ENCODE measurements around the gene CADPS2. TPM values are rescaled to one million over a fixed set of nuclear protein-coding genes. Genes with fewer than 3 reads are reported as not detected.

The CADPS2 gene
- total and polyA plus RNA-seq, 2 of the 4 experiments (the other 2 are of a cell fraction): 0.10 to 0.54 TPM

DNA sequence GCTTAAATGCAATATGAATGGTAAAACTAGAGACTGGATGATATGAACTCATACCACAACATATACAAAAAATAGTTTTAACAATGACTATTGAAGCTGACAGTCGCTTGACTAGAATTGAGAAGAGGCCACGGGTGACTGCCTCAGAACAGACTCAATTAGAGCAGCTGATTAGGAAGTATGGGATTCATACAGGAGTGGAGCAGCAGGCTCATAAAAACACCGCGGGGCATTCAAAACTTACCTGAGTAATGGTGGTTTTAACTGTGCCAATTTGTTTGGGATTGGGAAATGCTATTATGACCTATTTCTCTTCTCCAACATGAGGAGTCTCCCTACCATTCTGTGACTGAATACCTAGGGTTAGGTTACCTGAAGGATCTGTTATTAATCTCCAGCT lies 2.1 kb downstream of the CADPS2 start:
- no peaks in the 10 kb centered on the region for H3K4me1 ChIP-seq (ENCODE audit: control insufficient read depth, insufficient read depth, low read length)
- H4K20me1 ChIP-seq (ENCODE audit: insufficient read depth, low read length): no peaks in the 10 kb centered on the region
- no peak overlapping the region for H4K5ac ChIP-seq (ENCODE audit: low read depth, low read length)
- ChIA-PET CTCF (no interaction called here), POLR2A (ENCODE audit: unreplicated experiment) (no interaction called here)
- no peak overlapping the region for H3K4ac ChIP-seq (ENCODE audit: low read depth, low read length)
- H2AK5ac ChIP-seq (ENCODE audit: low read depth, low read length): no peak overlapping the region
- H2BK15ac ChIP-seq (ENCODE audit: low read depth, low read length): no peak overlapping the region
- H3K4me2 ChIP-seq (ENCODE audit: low read depth, low read length): no peak overlapping the region
- intact Hi-C loops (cut with micrococcal nuclease): no loop called here
- no peak overlapping the region for H3K23ac ChIP-seq (ENCODE audit: low read depth, low read length)
- no peak for TF ChIP-seq MAZ (IDR thresholded peaks at IDR 0.05; ENCODE audit: borderline replicate concordance, low read depth, low read length)
- TF ChIP-seq POLR2A (IDR thresholded peaks at IDR 0.05; ENCODE audit: low read depth, low read length): no peak
- no peak for TF ChIP-seq RCOR1 (IDR thresholded peaks at IDR 0.05; ENCODE audit: insufficient replicate concordance, low read length)
- no peak for TF ChIP-seq FOS (IDR thresholded peaks at IDR 0.05; ENCODE audit: low read depth, low read length)
- TF ChIP-seq, protein P1, sequence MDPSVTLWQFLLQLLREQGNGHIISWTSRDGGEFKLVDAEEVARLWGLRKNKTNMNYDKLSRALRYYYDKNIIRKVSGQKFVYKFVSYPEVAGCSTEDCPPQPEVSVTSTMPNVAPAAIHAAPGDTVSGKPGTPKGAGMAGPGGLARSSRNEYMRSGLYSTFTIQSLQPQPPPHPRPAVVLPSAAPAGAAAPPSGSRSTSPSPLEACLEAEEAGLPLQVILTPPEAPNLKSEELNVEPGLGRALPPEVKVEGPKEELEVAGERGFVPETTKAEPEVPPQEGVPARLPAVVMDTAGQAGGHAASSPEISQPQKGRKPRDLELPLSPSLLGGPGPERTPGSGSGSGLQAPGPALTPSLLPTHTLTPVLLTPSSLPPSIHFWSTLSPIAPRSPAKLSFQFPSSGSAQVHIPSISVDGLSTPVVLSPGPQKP (IDR thresholded peaks at IDR 0.05; ENCODE audit: borderline replicate concordance, low read depth, low read length): no peak
- TF ChIP-seq NFE2L2 (IDR thresholded peaks at IDR 0.05; ENCODE audit: low read depth, low read length): no peak
- no peak for TF ChIP-seq SMC3 (IDR thresholded peaks at IDR 0.05; ENCODE audit: low read depth, low read length)
- no peak for TF ChIP-seq RFX5 (IDR thresholded peaks at IDR 0.05; ENCODE audit: low read depth, low read length)
- TF ChIP-seq, protein P2, sequence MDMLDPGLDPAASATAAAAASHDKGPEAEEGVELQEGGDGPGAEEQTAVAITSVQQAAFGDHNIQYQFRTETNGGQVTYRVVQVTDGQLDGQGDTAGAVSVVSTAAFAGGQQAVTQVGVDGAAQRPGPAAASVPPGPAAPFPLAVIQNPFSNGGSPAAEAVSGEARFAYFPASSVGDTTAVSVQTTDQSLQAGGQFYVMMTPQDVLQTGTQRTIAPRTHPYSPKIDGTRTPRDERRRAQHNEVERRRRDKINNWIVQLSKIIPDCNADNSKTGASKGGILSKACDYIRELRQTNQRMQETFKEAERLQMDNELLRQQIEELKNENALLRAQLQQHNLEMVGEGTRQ (IDR thresholded peaks at IDR 0.05; ENCODE audit: low read depth, low read length): no peak
- TF ChIP-seq RAD21 (IDR thresholded peaks at IDR 0.05; ENCODE audit: low read length): no peak
- no peak for TF ChIP-seq CHD1 (IDR thresholded peaks at IDR 0.05; ENCODE audit: low read depth, low read length)
- no peak for TF ChIP-seq CEBPB (IDR thresholded peaks at IDR 0.05; ENCODE audit: low read depth, low read length)
- no peak for TF ChIP-seq MAFK (IDR thresholded peaks at IDR 0.05; ENCODE audit: low read depth, low read length)
- TF ChIP-seq MXI1 (IDR thresholded peaks at IDR 0.05; ENCODE audit: borderline replicate concordance, low read depth, low read length): no peak
- TF ChIP-seq BHLHE40 (IDR thresholded peaks at IDR 0.05; ENCODE audit: low read depth, low read length): no peak
- TF ChIP-seq, protein P3, sequence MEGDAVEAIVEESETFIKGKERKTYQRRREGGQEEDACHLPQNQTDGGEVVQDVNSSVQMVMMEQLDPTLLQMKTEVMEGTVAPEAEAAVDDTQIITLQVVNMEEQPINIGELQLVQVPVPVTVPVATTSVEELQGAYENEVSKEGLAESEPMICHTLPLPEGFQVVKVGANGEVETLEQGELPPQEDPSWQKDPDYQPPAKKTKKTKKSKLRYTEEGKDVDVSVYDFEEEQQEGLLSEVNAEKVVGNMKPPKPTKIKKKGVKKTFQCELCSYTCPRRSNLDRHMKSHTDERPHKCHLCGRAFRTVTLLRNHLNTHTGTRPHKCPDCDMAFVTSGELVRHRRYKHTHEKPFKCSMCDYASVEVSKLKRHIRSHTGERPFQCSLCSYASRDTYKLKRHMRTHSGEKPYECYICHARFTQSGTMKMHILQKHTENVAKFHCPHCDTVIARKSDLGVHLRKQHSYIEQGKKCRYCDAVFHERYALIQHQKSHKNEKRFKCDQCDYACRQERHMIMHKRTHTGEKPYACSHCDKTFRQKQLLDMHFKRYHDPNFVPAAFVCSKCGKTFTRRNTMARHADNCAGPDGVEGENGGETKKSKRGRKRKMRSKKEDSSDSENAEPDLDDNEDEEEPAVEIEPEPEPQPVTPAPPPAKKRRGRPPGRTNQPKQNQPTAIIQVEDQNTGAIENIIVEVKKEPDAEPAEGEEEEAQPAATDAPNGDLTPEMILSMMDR (conservative IDR thresholded peaks at IDR 0.05; ENCODE audit: low read depth, low read length): no peak
- no peaks in the 10 kb centered on the region for H3K9me1 ChIP-seq (ENCODE audit: insufficient read depth, low read length)
- H3K56ac ChIP-seq (ENCODE audit: extremely low read depth, insufficient read depth, low read length): no peak overlapping the region
- no peak overlapping the region for H2AFZ ChIP-seq (replicated peaks; ENCODE audit: low read length, poor library complexity)
- no peak overlapping the region for H3K18ac ChIP-seq (ENCODE audit: low read depth, low read length)
- no peaks in the 10 kb centered on the region for H3K9me3 ChIP-seq (ENCODE audit: control insufficient read depth, insufficient read depth, low read length)
- ATAC-seq (ENCODE audit: low read depth): no peak
- no peak overlapping the region for H3K4me3 ChIP-seq (ENCODE audit: insufficient read depth, low read depth, low read length)
- no peak for DNase-seq
- in situ Hi-C loops (cut with MboI; ENCODE audit: low sequenced_read_pairs): no loop called here
- no peak overlapping the region for H2BK120ac ChIP-seq (ENCODE audit: low read depth, low read length)
- no peak overlapping the region for H2AK9ac ChIP-seq (replicated peaks; ENCODE audit: low read depth, low read length, poor library complexity)
- H2BK20ac ChIP-seq (ENCODE audit: low read depth, low read length): no peak overlapping the region
- H4K91ac ChIP-seq (ENCODE audit: insufficient read depth, low read depth, low read length): no peak overlapping the region
- BruUV-seq (replicated peaks): no TSS peak
- no peak overlapping the region for H3K9ac ChIP-seq (ENCODE audit: low read depth, low read length)
- dilution Hi-C loops (cut with HindIII; ENCODE audit: low sequenced_read_pairs, unreplicated experiment): no loop called here
- no peak overlapping the region for H4K8ac ChIP-seq (ENCODE audit: low read depth in 2 of 2, low read length in 2 of 2)
- no CpG with 5 or more reads among the region's 4 CpGs for WGBS, 2 experiments (ENCODE audit: extremely low coverage in 2 of 2, insufficient read length in 1 of 2)
- H2BK5ac ChIP-seq (ENCODE audit: low read depth, low read length, poor library complexity, severe bottlenecking): no peak overlapping the region
- H3K27me3 ChIP-seq (ENCODE audit: control insufficient read depth, insufficient read depth, low read length): peaks cover 4% of the 10 kb centered on the region; the same call in 1 of the 2 replicates
- H3K14ac ChIP-seq (replicated peaks; ENCODE audit: low read depth, low read length): no peak overlapping the region
- no peaks in the 10 kb centered on the region for H3K79me1 ChIP-seq (ENCODE audit: low read depth in 1 of 2, low read length in 2 of 2)
- H3K36me3 ChIP-seq (ENCODE audit: control insufficient read depth, insufficient read depth, low read length): no peaks in the 10 kb centered on the region
- no peak overlapping the region for H3K27ac ChIP-seq (ENCODE audit: insufficient read depth, low read length)
